Measurements from ENCODE around the gene RGS3.
A peak's percentile ranks its signal among the peaks of the same experiment; 100 is the strongest.

RGS3 gene

DNA sequence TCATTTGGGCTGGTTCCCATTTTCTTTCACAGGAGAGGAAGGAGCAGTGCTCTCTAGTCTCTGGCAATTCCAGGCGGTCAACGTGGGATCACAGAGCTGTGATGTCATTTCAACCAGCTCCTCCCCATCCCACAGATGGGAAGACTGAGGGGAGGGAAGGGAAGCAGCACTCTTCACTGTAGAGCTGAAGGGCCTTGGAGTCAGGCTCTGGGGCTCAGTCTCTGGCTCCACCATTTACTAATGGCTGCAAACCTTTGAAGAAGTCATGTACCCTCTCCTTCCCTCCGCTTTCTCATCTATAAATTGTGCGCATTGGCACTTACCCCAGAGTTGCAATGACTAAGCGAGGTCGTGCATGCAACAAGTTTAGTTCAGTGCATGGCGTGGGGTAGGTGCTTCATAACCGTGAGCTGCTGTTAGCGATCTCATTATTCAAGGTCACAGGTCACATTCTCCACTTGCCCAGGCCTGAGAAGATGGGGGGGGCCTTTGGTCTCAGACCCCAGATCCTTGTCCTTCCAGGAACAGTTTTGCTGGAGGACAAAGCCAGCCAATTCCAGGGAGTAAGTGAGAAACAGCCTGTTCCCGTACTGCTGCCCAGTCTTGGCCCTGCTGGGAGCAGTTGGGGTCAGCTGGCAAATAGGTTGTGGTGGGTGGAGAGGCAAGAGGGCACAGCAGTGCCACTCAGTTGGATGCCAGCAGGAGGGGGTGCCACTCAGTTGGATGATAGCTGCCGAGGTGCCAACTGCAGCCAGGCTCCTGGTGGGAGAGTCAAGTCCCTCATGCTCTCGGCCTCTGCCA lies 136.7 kb downstream of the RGS3 start:
- DNase-seq (ENCODE audit: low read depth in 2 of 2), result no peak

DNA sequence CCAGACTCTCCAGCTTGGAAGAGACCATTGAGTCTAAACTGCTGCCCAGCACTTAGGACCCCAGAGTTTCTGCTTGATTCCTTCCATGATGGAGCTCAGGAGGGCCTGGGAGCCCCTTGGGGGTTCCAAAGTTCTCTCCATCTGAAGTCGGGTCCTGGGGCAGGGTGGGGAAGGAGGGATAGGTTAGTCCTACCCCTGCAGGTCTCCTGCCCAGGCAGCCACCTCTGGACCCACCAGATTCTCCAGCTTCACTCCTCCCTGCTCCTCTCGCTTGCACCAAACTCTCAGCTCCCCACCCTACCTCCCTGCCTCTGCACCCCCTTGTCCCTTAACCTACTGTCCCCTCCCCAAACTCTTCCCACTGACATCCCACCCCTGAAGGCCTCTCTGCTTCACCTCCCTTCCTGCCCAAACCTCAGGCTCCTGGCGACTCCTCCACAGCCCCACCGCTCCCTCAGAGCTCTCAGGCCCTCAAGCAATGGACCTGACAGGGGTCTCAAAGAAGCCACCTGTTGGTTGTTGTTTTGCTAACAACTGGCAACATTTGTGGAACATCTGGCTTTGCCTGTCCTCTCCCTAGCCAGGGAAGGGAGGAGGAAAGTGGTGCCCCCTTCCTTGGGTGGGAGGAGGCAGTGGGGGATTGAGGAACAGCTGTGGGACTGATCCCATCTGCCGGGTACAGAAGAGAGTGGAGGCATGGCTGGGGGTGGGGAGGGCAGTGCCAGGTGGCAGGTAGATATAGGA lies 137.5 kb downstream of the RGS3 start:
- DNase-seq (ENCODE audit: low read depth in 2 of 2), result no peak

DNA sequence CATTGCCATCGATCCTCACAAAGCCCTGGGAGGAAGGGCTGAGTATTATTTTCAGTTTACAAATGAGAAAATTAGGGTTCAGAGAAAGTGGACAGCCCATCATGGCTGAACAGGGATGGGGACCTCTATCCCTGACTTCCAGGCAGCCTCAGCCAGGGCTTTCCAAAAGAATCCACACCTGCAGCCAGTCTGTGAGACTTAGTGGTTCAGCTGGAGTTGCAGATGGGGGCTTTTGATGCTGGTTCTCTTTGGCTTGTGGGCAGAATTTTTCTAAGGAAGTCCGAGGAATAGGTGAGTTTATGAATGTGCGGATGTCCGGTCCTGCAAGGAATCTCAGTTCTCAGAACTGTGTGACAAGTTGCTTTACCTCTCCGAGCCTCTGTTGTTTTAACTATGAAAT lies 138.1 kb downstream of the RGS3 start:
- DNase-seq (ENCODE audit: low read depth in 2 of 2), result no peak

DNA sequence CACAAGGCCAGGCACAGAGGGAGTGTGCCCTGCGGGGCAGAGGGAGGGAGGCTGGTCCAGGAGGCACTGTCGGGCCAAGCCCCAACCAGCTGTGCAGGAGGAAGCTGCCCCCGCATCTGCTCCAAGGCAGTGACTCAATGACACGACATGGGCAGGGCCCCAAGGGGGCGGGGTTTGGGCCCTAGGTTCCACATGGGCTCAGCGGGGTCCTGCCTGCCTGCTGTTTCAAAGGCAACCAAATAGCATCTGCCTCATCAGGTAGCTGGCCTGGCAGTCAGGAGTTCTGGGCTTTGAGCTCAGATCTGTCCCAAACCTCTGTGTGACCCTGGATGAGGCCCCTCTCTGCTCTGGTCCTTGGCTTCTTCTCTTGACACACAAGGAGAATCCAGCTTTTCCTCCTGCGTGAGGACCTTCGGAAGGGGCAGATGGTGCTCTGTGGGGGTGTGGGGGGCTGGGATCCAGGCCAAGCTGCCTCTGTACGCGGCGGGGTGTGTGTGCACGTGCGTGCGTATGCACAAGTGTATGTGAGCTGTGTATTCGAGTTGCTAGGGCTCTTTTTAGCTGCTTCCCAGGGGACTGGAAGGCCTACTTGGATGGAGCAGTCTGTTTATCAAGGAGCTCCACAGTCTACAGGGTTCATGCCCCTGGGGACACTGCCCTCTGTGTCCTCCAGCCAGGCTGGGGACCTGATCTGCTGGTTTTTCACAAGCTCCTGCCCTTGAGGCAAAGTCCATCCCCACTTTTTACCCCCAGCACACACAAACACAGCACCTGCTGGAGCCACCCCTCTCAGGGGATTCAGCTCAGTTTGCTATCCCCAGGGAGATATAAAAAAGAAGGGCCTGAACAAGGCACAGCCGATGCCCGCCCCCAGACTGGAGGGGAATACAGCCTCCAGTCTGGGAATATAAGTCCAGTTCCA lies 138.9 kb downstream of the RGS3 start:
- peak; percentile 20 to 57 for DNase-seq (ENCODE audit: low read depth in 2 of 2)

DNA sequence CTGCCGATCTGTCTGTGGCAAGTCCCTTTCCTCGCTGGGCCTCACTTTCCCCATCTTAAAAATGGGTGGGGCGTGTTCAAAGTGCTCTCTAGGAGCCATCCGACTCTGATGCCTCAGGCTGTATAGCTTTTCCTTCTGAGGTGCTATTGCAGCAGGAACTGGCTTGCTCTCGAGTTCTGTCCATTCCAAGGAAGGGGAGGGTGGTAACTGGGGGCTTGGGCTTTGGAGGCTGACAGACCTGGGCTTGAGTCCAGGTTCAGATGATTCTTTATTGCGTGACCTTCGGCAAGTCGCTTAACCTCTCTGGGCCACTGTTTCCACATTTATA lies 139.5 kb downstream of the RGS3 start:
- DNase-seq (ENCODE audit: low read depth in 2 of 2), result no peak

DNA sequence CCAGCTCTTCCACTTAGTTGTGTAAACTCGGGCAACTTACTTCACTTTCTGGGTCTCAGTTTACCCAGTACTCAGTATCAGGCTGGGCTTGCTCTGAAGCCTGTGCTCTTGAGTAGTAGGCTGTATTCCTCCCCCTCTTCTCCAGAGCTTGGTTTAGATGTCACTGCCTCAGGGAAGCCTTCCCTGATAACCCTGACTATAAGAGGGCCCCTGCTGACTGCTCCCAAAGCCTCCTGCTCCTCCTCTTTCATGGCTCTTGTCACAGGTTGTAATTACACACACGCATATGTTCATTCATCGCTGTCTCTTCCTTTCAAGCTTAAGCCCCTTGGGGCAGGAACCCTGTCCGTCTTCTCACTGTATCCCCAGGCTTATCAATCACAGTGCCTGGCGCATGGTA lies 140.2 kb downstream of the RGS3 start:
- no peak for DNase-seq (ENCODE audit: low read depth in 2 of 2)

DNA sequence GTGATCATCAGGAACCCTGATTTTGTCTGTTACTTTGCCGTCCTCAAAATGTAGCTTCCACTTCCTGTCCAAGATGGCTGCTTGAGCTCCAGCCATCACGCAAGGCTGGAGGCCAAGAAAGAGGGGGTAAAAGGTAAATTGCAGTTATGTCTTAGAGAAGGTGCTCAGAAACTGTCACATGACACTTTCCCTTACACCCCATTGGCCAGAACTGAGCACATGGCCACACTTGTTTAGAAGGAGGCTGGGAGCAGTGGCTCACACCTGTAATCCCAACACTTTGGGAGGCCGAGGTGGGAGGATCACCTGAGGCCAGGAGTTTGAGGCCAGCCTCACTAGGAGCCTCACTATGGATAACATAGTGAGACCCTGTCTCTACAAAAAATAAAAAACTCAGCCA lies 140.9 kb downstream of the RGS3 start:
- DNase-seq (ENCODE audit: low read depth in 2 of 2), result no peak

DNA sequence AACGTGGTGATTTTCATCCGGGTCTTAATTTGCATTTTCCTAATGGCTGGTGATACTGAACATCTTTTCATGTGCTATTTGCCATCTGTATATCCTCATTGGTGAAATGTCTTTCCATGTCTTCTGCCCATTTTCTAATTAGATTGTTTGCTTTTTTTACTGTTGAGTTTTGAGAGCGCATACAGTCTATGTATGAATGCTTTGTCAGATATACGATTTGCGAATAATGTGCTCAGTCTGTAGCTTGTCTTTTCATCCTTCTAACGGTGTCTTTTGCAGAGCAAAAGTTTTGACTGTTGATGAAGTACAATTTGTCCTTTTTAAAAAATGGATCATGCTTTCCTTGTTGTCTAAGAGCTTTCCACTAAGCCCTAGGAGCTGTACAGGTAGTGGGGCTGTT lies 143.0 kb downstream of the RGS3 start:
- DNase-seq (ENCODE audit: low read depth in 2 of 2), result no peak

DNA sequence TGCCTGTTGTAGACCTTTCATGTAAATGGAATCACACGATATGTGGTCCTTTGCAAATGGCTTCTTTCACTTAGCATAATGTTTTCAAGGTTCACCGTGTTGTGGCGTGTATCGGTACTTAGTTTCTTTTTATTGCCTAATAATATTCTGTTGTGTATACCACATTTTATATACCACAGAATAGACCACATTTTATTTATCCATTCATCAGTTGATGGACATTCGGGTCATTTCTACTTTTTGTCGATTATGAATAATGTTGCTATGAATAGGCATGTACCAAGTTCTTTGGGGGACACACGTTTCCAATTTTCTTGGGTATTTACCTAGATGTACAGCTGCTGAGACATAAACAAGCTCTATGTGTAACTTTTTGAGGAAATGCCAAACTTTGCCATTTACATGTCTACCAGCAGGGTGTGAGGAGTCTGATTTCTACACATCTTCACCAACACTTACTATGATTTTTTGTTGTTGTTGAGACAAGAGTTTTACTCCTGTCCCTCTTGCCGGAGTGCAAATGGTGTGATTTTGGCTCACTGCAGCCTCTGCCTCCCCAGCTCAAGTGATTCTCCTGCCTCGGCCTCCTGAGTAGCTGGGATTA lies 144.7 kb downstream of the RGS3 start:
- DNase-seq (ENCODE audit: low read depth in 2 of 2), result no peak

DNA sequence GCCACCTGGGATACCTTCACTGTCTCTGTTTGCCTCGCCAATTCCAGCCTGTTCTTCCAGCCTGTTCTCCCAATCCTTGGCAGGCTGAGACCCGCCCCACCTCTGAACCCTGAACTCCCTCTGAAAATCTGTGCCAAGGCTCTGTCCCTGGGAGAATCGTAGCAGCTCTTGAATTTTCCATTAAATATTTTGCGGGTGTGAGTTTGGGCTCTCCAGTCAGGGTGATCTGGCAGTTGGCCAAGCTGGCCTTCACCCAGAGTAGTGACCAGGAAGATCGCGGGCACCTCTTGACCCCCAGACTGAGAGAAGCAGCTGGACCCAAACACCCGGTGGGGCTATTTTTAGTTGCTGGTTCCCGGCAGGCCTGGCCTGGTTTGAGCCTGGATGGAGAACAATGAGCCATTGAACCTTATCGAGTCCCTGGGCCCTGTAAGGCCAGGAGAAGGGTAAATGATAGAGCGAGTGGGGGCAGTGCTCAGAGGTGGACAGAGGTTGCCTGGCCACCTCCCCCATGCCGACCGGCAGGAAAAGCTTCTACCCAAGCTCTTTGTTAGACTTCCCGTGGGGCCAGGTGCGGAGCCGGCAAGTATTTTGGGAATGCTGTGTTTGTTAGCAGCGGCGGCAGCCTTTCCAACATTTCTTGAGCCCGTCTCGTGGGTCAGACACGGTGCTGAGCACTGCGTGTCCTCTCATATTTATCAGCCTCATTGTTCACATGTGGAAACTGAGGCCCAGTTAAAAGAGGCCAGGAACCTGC lies 146.2 kb downstream of the RGS3 start:
- DNase-seq (ENCODE audit: low read depth in 2 of 2), result no peak

DNA sequence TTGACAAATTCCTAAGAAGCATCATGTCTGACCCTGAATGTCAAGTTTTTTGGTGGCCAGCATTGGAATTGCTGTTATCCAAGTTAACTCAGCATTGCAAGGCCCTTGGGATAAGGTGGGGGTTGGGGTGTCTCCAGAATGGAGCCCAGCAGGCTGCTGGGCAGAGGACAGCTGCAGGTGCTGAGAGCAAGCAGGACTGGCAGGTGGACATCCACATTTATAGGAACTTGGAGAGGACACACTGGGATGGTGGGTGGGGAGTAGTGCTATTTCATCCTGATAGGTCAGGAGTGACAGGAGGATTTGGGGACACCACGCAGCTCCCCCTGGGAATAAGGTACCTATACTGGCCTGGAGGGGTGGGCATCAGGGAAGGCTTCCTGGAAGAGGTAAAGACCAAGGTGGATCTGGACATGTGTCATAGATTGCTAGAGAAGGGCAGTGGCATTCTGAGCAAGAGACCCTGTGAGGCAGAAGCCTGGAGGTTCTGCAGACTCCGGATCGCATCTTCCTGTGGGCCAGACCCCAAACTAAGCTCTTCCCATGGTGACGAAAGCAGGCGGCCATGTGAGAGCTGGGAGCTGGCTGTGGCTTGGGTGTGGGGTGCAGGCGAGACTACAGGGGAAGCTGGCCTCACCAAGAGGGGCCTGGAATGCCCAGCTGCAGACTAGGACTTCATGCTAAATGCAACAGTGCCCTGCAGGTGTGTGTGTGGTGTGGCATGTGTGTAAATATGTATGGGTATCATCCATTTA lies 148.1 kb downstream of the RGS3 start:
- DNase-seq (ENCODE audit: low read depth in 2 of 2), result no peak

DNA sequence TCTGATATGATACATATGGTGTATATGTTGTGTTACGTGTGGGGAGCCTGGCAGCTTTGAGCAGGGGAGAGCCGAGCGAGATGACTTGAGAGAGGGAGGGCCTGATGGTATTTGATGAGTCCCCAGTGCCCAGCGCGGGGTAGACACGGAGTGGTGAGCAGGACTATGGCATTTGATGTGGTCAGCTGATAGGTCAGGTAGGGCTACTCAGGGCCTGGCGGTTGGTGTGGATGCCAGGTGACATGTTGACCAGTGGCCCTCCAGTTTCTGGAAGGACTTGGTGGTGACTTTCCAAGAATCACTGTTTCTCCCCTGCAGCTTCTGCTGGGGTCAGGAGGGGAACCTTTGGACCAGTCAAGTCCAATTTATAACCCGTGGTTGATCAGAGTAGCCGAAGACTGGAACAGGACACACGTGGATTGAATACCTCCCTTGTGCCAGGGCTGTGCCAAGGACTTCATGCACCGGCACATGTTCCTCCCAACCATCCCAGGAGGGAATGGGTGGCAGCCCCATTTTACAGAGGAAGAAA lies 148.8 kb downstream of the RGS3 start:
- no peak for DNase-seq (ENCODE audit: low read depth in 2 of 2)

DNA sequence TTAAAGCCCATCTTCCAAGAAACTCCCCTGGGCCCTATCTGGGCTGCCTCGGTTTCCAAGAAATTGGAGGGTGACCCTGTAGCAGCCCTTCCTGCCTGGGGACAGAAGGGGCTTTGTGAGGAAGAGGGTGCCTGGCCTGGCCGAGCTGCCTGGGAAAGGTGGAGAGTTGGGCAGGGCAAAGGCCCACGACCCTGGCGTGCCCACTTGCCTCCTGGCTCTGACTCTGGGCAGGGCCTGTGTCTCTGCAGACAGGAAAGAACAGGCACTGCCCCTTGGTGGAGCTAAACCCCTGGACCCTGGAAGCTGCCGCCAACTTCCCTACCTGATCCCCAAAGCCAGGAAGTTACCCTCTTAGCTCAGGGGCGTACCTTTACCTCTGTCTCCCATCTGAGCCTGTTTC lies 149.3 kb downstream of the RGS3 start:
- DNase-seq (ENCODE audit: low read depth in 2 of 2), result no peak

DNA sequence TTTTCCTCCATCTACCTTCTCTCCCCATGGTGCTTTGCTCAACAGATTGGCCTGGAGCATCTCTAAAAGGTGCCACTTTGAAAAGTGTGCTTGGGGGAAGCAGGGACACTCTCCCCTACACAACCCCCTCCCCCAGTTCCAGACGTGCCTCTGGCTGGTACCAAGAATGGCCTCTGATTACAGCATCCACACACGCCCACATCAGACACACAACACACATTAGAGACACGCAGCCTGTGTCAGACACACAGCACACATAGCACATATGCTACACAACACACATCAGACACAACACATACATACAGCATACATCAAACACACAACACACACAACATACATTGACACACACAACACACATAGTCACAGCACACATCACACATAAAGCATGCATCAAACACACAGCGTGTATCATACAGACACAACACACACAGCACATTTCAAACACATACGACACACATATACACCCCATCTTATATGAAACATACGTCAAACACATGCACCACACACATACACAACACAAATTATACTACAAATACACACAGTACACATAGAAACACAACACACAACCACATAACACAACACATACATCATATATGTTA lies 150.4 kb downstream of the RGS3 start:
- no peak for DNase-seq (ENCODE audit: low read depth in 2 of 2)

DNA sequence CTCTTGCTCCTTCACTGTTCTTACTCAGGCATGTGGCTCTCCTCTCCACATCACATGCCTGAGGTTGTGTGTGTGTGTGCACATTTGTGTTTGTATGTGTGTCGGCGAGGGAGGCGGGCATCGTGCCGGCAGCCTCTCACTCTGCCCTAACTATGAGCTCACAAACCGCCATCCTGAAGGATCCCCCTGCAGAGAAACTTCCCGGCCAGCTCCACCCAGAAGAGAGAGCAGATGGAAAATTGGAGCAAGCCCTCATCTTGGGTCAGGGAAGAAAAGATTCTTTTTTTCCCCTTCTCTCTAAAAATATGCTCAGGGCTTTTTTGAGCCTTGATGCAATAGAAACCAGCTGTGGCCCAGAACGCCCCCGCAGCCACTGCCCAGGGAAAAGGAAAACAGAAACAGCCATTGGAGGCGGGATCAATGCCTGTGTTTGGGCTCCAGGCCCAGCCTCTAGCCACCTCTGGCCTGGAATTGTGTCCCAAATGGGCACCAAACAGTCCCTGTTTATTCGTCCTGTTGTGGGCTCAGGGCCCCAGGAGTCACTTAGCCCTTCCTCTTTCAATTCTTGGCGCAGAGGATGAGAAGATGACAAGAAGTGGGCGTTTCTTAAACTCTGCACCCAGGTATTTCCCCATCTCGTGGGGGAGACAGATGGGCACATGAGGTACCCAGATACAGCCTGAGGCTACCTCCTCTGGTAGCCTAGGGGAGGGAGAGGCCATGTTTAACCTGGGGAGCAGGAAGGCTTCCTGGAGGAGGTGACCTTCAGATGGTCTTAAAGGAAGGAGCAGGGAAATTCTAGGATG lies 151.5 kb downstream of the RGS3 start:
- no peak for DNase-seq (ENCODE audit: low read depth in 2 of 2)

DNA sequence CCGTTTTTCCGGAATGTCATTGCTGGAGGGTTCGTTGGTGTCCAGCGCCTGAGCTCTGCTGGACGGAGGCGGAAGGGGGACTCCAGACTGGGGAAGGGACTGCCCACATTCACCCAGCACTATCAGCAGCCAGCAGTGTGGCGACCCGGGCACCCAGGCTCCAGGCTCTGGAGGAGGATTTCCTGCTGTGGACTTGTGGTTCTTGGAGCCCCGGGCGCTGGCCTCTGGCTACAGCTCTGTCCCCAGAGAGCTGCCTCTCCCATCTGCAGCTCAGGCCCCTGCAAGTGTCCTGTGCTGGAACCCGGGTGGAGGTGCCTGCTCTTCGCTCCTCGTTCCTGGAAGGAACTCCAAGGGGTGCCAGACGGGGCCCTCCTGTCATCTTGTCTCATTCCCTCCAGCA lies 152.6 kb downstream of the RGS3 start:
- no peak for DNase-seq (ENCODE audit: low read depth in 2 of 2)

DNA sequence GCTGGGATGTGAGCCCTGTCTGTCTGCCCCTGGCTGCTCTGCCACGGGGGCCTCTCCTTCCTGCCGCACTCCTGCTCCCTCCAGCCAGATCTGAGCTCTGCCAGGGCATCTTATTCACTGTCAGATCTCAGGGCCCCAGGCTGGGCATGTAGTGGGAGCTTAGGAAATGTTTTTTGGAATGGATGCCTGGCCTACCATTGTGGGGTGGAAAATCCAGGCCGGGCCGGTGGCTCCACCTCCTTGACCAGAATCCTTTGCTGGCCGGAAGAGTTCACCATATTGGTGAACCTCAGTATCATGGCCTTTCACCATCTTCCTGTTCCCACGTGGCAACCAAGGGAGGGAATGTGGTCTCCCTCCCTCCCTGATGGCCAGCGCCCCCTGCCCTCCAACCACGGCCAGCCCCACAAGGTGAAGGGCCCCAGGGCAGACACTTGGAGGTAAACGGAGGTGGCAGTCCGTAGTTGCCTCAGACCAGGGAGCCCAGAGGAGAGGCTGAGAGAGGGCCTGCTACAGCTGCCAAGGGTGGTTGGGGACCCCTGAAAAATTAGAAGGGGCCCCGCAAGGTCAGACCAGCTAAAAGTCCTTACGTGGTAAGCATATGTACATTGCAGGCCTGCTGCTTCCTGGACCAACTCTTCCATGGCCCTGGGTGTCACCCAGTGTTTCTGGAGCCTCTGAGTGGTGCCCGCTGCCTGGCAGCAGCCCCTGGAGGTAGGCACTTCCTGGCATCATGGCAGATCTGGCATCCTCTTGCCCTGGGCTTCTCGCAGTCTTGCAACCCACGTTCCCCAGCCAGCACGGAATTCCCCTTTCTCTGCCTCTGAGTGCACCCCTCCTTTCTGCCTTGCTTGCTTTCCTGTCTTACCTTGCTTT lies 153.3 kb downstream of the RGS3 start:
- DNase-seq (ENCODE audit: low read depth in 2 of 2), result no peak

DNA sequence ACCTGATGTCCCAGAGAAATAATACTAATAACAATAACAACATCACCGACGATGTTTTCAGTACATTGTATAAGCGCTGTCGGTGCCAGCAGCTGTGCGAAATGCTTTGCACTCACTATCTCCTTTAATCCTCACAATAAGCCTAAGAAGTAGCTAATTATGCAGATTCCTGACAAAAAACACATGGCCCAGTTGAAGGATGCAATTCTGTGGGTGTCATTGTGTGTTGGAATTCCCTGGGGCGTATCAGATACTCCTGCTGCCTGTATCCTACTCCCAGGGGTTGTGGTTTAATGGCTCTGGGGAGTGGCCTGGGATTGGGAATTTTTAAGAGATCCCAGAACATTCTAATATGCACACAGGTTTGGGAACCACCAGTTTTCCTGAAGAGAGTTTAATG lies 154.0 kb downstream of the RGS3 start:
- DNase-seq (ENCODE audit: low read depth in 2 of 2), result no peak

Measured in stimulated activated CD4-positive, alpha-beta T cell treated with anti-CD3 and anti-CD28 coated beads, Interleukin-12 subunit alpha, Interleukin-12 subunit beta, amount 100 ng/mL, for 24 hours (primary cell).